NK-92 (cell line): ENCODE measurements around the gene SPRED2.

Source experiments
- DNase-seq: peaks from one replicate; lab custom pipeline; 2025; ENCODE audit not compliant: unreplicated experiment; lab: John Stamatoyannopoulos, UW

SPRED2 gene

GRCh38 chr2:65287364-65287763, 145.0 kb downstream of the SPRED2 start:
- DNase-seq: no peak

- no peak for DNase-seq
Measured at GRCh38 chr2:65282477-65283053, 149.8 kb downstream of the SPRED2 start.

- no peak for DNase-seq
Measured at GRCh38 chr2:65281627-65282351, 150.6 kb downstream of the SPRED2 start.

- no peak for DNase-seq
Measured at GRCh38 chr2:65279756-65280155, 152.6 kb downstream of the SPRED2 start.

GRCh38 chr2:65278531-65278981, 153.8 kb downstream of the SPRED2 start:
- DNase-seq: no peak

GRCh38 chr2:65277791-65278483, 154.5 kb downstream of the SPRED2 start:
- DNase-seq: no peak

- no peak for DNase-seq
Measured at GRCh38 chr2:65277118-65277517, 155.3 kb downstream of the SPRED2 start.

- no peak for DNase-seq
Measured at GRCh38 chr2:65276609-65277008, 155.8 kb downstream of the SPRED2 start.

- DNase-seq: no peak
Measured at GRCh38 chr2:65275141-65275915, 157.1 kb downstream of the SPRED2 start.

GRCh38 chr2:65273344-65273743, 159.1 kb downstream of the SPRED2 start:
- DNase-seq: no peak

- DNase-seq: no peak
Measured at GRCh38 chr2:65268957-65269356, 163.4 kb downstream of the SPRED2 start.

- DNase-seq: no peak
Measured at GRCh38 chr2:65267008-65267407, 165.4 kb downstream of the SPRED2 start.

GRCh38 chr2:65265671-65266045, 166.7 kb downstream of the SPRED2 start:
- no peak for DNase-seq

- DNase-seq: no peak
Measured at GRCh38 chr2:65264821-65265670, 167.4 kb downstream of the SPRED2 start.

- DNase-seq: no peak
Measured at GRCh38 chr2:65263986-65264385, 168.4 kb downstream of the SPRED2 start.

- no peak for DNase-seq
Measured at GRCh38 chr2:65263262-65263661, 169.1 kb downstream of the SPRED2 start.

- DNase-seq: no peak
Measured at GRCh38 chr2:65261676-65262075, 170.7 kb downstream of the SPRED2 start.
